NCI-H524 treated with DMSO at 0.1 percent for 48 hours (cell line): ENCODE data around the gene SEMA6A.

ENCODE experiments used
- DNase-seq: peaks from one replicate; lab custom pipeline; 2025; lab: John Stamatoyannopoulos, UW

Gene SEMA6A

GRCh38 chr5:116406306-116407041 is 168.1 kb downstream of the SEMA6A start:
- no peak for DNase-seq

- DNase-seq, result no peak
Measured at GRCh38 chr5:116404792-116405191, 169.8 kb downstream of the SEMA6A start.

- no peak for DNase-seq
Measured at GRCh38 chr5:116404016-116404415, 170.6 kb downstream of the SEMA6A start.

- DNase-seq, result no peak
Measured at GRCh38 chr5:116402235-116402634, 172.4 kb downstream of the SEMA6A start.

GRCh38 chr5:116401576-116401975 is 173.0 kb downstream of the SEMA6A start:
- DNase-seq, result no peak

- DNase-seq, result no peak
Measured at GRCh38 chr5:116396476-116397099, 178.0 kb downstream of the SEMA6A start.

- no peak for DNase-seq
Measured at GRCh38 chr5:116395631-116396203, 178.9 kb downstream of the SEMA6A start.

- peak; percentile 96 for DNase-seq
Measured at GRCh38 chr5:116395226-116395625, 179.4 kb downstream of the SEMA6A start.

- no peak for DNase-seq
Measured at GRCh38 chr5:116394186-116394867, 180.3 kb downstream of the SEMA6A start.
